Measurements from ENCODE around the gene COL5A2. TPM values are rescaled to one million over a fixed set of nuclear protein-coding genes. Genes with fewer than 3 reads are reported as not detected.

Gene COL5A2
- total and polyA plus RNA-seq, 10 of the 15 experiments (the other 5 are each of a cell fraction or from before 2014, with no cell fraction given), result 0.04 to 0.85 (median 0.39) TPM

GRCh38 chr2:189204322-189204941 lies 24.9 kb upstream of the COL5A2 start:
- no peaks in the 10 kb centered on the region for H3K79me2 ChIP-seq (ENCODE audit: control insufficient read depth, insufficient read depth, low read length)
- H3K27ac ChIP-seq (ENCODE audit: control insufficient read depth, insufficient read depth), result no peak overlapping the region
- intact Hi-C loops (cut with micrococcal nuclease; ENCODE audit: unreplicated experiment), result no loop called here
- no peak for TF ChIP-seq CREM (IDR thresholded peaks at IDR 0.05; ENCODE audit: low read depth)
- TF ChIP-seq ZSCAN29 (IDR thresholded peaks at IDR 0.05), result no peak
- TF ChIP-seq NRF1 (conservative IDR thresholded peaks at IDR 0.05; ENCODE audit: low read depth, low read length), result no peak
- TF ChIP-seq MTA3 (IDR thresholded peaks at IDR 0.05; ENCODE audit: borderline replicate concordance, low read length), result no peak
- ChIA-PET SMC1A (ENCODE audit: uncharacterized antibody, unreplicated experiment) (interaction anchor here (0.9 kb wide), 1 partner anchor 13 kb away, joined by 3 read pairs; no protein-coding TSS in a partner anchor), POLR2A (no interaction called here), CTCF (interaction anchor here (0.7 to 1.5 kb wide), 3 partner anchors 19 to 76 kb away, joined by 3 to 5 read pairs (median 3); no protein-coding TSS in a partner anchor), RAD21 (ENCODE audit: unreplicated experiment) (no interaction called here)
- DNase-seq (ENCODE audit: low read depth, low spot score) (no peak), ATAC-seq (peak; percentile 72), FAIRE-seq (no peak)
- no peak overlapping the region for H3K9ac ChIP-seq (ENCODE audit: control insufficient read depth, insufficient read depth, low read length)
- no peaks in the 10 kb centered on the region for H3K9me3 ChIP-seq (replicated peaks; ENCODE audit: control insufficient read depth, insufficient read depth, low read length)
- H3K4me1 ChIP-seq (ENCODE audit: control insufficient read depth, insufficient read depth, low read length), result no peaks in the 10 kb centered on the region
- H3K27me3 ChIP-seq (replicated peaks in 1 of 2; ENCODE audit: control insufficient read depth in 2 of 2, insufficient read depth in 2 of 2, low read length in 1 of 2), result no peaks in the 10 kb centered on the region
- no peak overlapping the region for H3K4me2 ChIP-seq (ENCODE audit: control insufficient read depth, insufficient read depth)
- in situ Hi-C loops (cut with MboI), result no loop called here
- 22% methylated on average over 3 of the region's 3 CpGs for WGBS (ENCODE audit: insufficient coverage, insufficient replicate concordance, low lambda C conversion rate, missing lambda C conversion rate)
- H3K4me3 ChIP-seq, result no peak overlapping the region
- BruUV-seq (replicated peaks), result no TSS peak
- H3K36me3 ChIP-seq (ENCODE audit: control insufficient read depth in 2 of 2, insufficient read depth in 2 of 2, low read length in 1 of 2), result no peaks in the 10 kb centered on the region
- H4K20me1 ChIP-seq (ENCODE audit: control insufficient read depth, insufficient read depth), result no peaks in the 10 kb centered on the region
- H2AFZ ChIP-seq (ENCODE audit: control insufficient read depth, low read depth, low read length), result no peak overlapping the region

- Histone ChIP-seq H2AFZ (ENCODE audit: control insufficient read depth, low read depth, low read length) (no peak overlapping the region), H3K79me2 (ENCODE audit: control insufficient read depth, insufficient read depth, low read length) (no peaks in the 10 kb centered on the region), H3K4me1 (ENCODE audit: control insufficient read depth, insufficient read depth, low read length) (no peaks in the 10 kb centered on the region), H3K4me2 (ENCODE audit: control insufficient read depth, insufficient read depth) (no peak overlapping the region), H3K27me3 (replicated peaks in 1 of 2; ENCODE audit: control insufficient read depth in 2 of 2, insufficient read depth in 2 of 2, low read length in 1 of 2) (no peaks in the 10 kb centered on the region), H3K36me3 (ENCODE audit: control insufficient read depth in 2 of 2, insufficient read depth in 2 of 2, low read length in 1 of 2) (no peaks in the 10 kb centered on the region), H3K27ac (ENCODE audit: control insufficient read depth, insufficient read depth) (no peak overlapping the region), H3K4me3 (no peak overlapping the region), H3K9ac (ENCODE audit: control insufficient read depth, insufficient read depth, low read length) (no peak overlapping the region), H4K20me1 (ENCODE audit: control insufficient read depth, insufficient read depth) (no peaks in the 10 kb centered on the region), H3K9me3 (replicated peaks; ENCODE audit: control insufficient read depth, insufficient read depth, low read length) (no peaks in the 10 kb centered on the region)
- RAD21 ChIA-PET (ENCODE audit: unreplicated experiment), result no interaction called here
- BruUV-seq (replicated peaks), result no TSS peak
- DNase-seq (ENCODE audit: low read depth, low spot score), result no peak
- in situ Hi-C loops (cut with MboI) (no loop called here), intact Hi-C loops (cut with micrococcal nuclease; ENCODE audit: unreplicated experiment) (no loop called here)
- WGBS (ENCODE audit: insufficient coverage, insufficient replicate concordance, low lambda C conversion rate, missing lambda C conversion rate), result 14% methylated on average over 4 of the region's 4 CpGs
- CTCF ChIA-PET, result interaction anchor here (0.6 to 1.5 kb wide), 3 partner anchors 25 to 638 kb away, joined by 3 to 5 read pairs (median 4); no protein-coding TSS in a partner anchor
- SMC1A ChIA-PET (ENCODE audit: uncharacterized antibody, unreplicated experiment), result interaction anchor here (0.9 kb wide), 1 partner anchor 8 kb away, joined by 4 read pairs; no protein-coding TSS in a partner anchor
- POLR2A ChIA-PET, result no interaction called here
- ATAC-seq, result peak; percentile 69
- no peak for FAIRE-seq
- no peak for TF ChIP-seq ZNF687 (IDR thresholded peaks at IDR 0.05)
- TF ChIP-seq POU2F2 (IDR thresholded peaks at IDR 0.05; ENCODE audit: borderline replicate concordance, low read depth, low read length), result no peak
- no peak for TF ChIP-seq SRF (IDR thresholded peaks at IDR 0.05; ENCODE audit: low read depth in 2 of 2, low read length in 2 of 2)
- TF ChIP-seq RBBP5 (conservative IDR thresholded peaks at IDR 0.05), result no peak
- no peak for TF ChIP-seq SUPT20H (IDR thresholded peaks at IDR 0.05; ENCODE audit: borderline replicate concordance, control insufficient read depth, low read depth, low read length)
- TF ChIP-seq MTA2 (IDR thresholded peaks at IDR 0.05; ENCODE audit: low read depth), result no peak
- TF ChIP-seq DPF2 (IDR thresholded peaks at IDR 0.05), result no peak
- no peak for TF ChIP-seq SMARCA5 (IDR thresholded peaks at IDR 0.05)
- no peak for TF ChIP-seq IRF4 (IDR thresholded peaks at IDR 0.05; ENCODE audit: low read depth, low read length)
These were observed 23.7 kb upstream of the COL5A2 start for GRCh38 chr2:189203177-189203799.

Data from GM12878 (cell line).